GM21360 (cell line): ENCODE results near the gene CACNA2D1.
A peak's percentile ranks its signal among the peaks of the same experiment; 100 is the strongest.
"Not testable (repeated sequence)": the region's sequence is repeated elsewhere in the genome, so short reads cannot be mapped to it uniquely, and the experiment has no call there.

Experiments
- ATAC-seq: cut with Tn5 transposase; IDR thresholded peaks from one replicate; pipeline ENCODE4 v1.9.1; 2021; ENCODE audit warnings: mild to moderate bottlenecking, moderate library complexity; ENCODE audit not compliant: unreplicated experiment

Gene CACNA2D1

GRCh38 chr7:82053453-82054032, 390.0 kb downstream of the CACNA2D1 start:
- ATAC-seq, result no peak

GRCh38 chr7:82051601-82052000, 392.0 kb downstream of the CACNA2D1 start:
- ATAC-seq, result no peak

- ATAC-seq, result no peak
These were observed 392.8 kb downstream of the CACNA2D1 start for GRCh38 chr7:82050792-82051191.

- ATAC-seq, result no peak
These were observed 393.6 kb downstream of the CACNA2D1 start for GRCh38 chr7:82049891-82050533.

- no peak for ATAC-seq
These were observed 394.1 kb downstream of the CACNA2D1 start for GRCh38 chr7:82049442-82049841.

GRCh38 chr7:82044497-82045080, 399.0 kb downstream of the CACNA2D1 start:
- peak; percentile 80 for ATAC-seq

- no peak for ATAC-seq
These were observed 404.0 kb downstream of the CACNA2D1 start for GRCh38 chr7:82039621-82040020.

- no peak for ATAC-seq
These were observed 407.3 kb downstream of the CACNA2D1 start for GRCh38 chr7:82036146-82036886.

GRCh38 chr7:82035456-82035855, 408.1 kb downstream of the CACNA2D1 start:
- no peak for ATAC-seq

- ATAC-seq, result no peak
These were observed 410.7 kb downstream of the CACNA2D1 start for GRCh38 chr7:82032901-82033300.

GRCh38 chr7:82029236-82029913, 414.2 kb downstream of the CACNA2D1 start:
- ATAC-seq, result no peak

GRCh38 chr7:82028097-82028496, 415.5 kb downstream of the CACNA2D1 start:
- ATAC-seq, result no peak

- no peak for ATAC-seq
These were observed 421.9 kb downstream of the CACNA2D1 start for GRCh38 chr7:82021713-82022112.

GRCh38 chr7:82021036-82021435, 422.5 kb downstream of the CACNA2D1 start:
- ATAC-seq, result no peak

GRCh38 chr7:82019551-82020475, 423.8 kb downstream of the CACNA2D1 start:
- ATAC-seq, result no peak

- no peak for ATAC-seq
These were observed 425.4 kb downstream of the CACNA2D1 start for GRCh38 chr7:82018226-82018625.

GRCh38 chr7:82017334-82017943, 426.1 kb downstream of the CACNA2D1 start:
- ATAC-seq, result no peak

GRCh38 chr7:82015751-82016150, 427.8 kb downstream of the CACNA2D1 start:
- no peak for ATAC-seq

GRCh38 chr7:82014574-82014973, 429.0 kb downstream of the CACNA2D1 start:
- not testable (repeated sequence) for ATAC-seq

GRCh38 chr7:82012453-82012852, 431.1 kb downstream of the CACNA2D1 start:
- ATAC-seq, result no peak
